Choroid plexus epithelial cell (primary cell): ENCODE results near the gene CPSF3.
"Not testable (repeated sequence)": the region's sequence is repeated elsewhere in the genome, so short reads cannot be mapped to it uniquely, and the experiment has no call there.

Experiments
- DNase-seq: peaks from one replicate; pipeline ENCODE4 v3.0.0-alpha.2; 2010; ENCODE audit warnings: low read depth
- H3K4me3 ChIP-seq: 2 replicates; pipeline ENCODE4 v1.5.1; 2011; ENCODE audit warnings: low read depth, mild to moderate bottlenecking, control low read depth, low read length, moderate library complexity
- TF ChIP-seq, protein P1 (sequence below): conservative IDR thresholded peaks from 2 replicates; pipeline ENCODE4 v1.5.1; 2011; ENCODE audit warnings: low read depth, mild to moderate bottlenecking, control low read depth, inconsistent platforms, low read length, moderate library complexity

CPSF3 gene

DNA sequence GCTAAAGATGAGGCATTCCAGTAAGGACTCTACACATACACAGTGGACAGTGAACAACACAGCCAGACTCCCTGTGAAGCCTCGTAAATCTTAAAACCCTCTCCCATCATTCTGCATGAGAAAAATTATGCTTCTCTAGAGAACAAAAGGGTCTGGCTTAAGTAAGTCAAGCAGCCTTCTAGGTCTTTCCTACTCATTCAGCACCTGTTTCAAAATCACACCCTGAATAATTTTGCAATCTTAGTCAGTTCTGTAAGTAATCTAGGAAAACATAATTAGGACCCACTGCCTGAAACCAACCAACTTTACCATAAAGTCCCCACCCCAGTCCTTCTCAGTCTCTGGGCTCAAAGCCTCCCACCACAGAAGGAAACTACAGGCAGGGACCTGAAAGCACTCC lies 70.6 kb downstream of the CPSF3 start:
- DNase-seq = no peak
- TF ChIP-seq, protein P1, sequence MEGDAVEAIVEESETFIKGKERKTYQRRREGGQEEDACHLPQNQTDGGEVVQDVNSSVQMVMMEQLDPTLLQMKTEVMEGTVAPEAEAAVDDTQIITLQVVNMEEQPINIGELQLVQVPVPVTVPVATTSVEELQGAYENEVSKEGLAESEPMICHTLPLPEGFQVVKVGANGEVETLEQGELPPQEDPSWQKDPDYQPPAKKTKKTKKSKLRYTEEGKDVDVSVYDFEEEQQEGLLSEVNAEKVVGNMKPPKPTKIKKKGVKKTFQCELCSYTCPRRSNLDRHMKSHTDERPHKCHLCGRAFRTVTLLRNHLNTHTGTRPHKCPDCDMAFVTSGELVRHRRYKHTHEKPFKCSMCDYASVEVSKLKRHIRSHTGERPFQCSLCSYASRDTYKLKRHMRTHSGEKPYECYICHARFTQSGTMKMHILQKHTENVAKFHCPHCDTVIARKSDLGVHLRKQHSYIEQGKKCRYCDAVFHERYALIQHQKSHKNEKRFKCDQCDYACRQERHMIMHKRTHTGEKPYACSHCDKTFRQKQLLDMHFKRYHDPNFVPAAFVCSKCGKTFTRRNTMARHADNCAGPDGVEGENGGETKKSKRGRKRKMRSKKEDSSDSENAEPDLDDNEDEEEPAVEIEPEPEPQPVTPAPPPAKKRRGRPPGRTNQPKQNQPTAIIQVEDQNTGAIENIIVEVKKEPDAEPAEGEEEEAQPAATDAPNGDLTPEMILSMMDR = no peak
- H3K4me3 ChIP-seq = no peak overlapping the region

DNA sequence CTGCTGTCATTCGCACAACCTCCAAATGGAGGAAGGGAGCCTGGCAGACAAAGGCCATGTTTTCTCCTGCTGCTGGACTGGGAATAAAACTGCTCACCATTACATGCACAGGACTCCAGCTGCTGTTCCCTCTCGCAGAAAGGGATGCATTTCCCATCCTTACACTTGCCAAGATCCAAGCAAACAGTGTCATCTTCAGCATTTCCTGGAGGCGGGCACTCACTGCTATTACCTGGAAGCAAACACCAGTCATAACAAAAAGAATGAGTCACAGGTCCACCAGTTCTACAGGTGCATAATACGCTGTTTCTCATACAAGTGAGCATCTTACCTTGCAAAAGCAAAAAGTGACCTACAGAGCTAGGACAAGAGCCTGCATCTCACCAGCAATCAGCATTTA lies 73.6 kb downstream of the CPSF3 start:
- TF ChIP-seq, protein P1 = no peak
- DNase-seq = no peak
- no peak overlapping the region for H3K4me3 ChIP-seq

DNA sequence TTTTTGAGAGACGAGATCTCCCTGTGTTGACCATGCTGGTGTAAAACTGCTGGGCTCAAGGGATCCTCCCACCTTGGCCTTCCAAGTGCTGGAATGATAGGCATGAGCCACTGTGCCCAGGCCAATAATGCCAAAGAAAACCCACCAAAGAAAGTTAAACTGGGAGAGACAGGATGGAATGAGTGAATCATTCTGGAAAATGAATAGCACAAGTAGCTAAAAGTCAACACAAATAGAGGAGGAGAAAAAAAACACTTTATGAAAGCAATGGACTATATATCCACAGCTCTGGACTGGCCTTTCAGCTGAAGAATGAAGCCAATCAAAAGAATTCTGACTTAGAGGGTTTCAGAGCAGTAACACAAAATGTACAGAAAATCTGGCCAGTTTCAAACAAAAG lies 74.8 kb downstream of the CPSF3 start:
- H3K4me3 ChIP-seq = no peak overlapping the region
- no peak for DNase-seq
- TF ChIP-seq, protein P1 = no peak

DNA sequence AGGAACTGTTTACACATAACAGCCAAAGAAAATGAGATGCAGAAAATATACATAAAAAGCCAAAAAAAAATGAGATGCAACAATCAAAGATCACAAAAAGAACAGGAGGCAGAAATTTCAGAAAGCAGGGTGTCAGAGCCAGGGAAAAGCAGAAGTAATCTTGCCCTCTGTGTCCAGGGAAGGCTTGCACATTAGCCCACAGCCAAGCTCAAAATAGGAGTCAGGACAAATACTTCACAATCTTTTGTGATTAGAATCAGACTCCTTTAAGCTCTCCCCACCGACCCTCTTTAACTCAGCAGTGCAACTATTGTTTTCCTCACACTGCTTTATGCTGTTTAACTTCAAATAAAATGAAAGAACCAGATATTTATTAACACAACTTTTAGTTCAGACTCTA lies 85.5 kb downstream of the CPSF3 start:
- no peak overlapping the region for H3K4me3 ChIP-seq
- no peak for DNase-seq
- TF ChIP-seq, protein P1 = no peak

DNA sequence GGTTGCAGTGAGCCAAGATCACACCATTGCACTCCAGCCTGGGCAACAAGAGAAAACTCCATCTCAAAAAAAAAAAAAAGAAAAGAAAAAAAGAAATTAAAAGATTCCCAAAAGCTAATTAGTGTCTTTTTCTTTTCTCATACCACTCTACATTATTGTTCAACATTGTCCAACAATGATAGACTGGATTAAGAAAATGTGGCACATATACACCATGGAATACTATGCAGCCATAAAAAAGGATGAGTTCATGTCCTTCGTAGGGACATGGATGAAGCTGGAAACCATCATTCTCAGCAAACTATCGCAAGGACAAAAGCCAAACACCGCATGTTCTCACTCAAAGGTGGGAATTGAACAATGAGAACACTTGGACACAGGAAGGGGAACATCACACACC lies 90.5 kb downstream of the CPSF3 start:
- H3K4me3 ChIP-seq, DNase-seq: not testable (repeated sequence)

DNA sequence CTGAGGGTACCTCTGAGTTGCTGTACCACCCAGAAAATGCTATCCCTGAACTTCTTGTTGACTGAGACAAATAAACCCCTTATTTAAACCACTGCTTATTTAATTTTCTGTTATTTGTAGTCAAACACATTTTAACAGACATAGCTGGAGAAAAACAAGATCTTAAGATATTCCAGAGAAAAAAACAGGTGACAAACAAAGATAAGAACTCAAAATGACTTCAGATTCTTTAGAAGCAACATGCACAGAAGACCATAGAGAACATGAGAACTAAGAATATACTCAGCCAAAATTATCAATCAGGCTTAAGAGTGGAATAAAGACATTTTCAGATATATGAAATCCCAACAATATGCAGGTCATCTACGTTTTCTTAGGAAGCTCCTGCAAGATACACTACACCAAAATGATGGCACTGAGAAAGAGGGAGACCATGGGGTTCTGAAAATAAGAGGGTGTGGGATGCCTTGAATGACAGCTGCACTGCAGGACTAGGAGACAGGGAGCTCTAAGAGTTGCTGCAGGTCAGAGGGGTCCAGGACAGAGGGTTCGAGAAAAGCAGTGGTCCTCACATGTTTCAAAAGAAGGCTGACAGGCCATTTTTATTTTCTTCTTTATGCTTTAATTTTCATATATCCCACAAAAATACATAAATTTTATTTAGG lies 93.8 kb downstream of the CPSF3 start:
- no peak overlapping the region for H3K4me3 ChIP-seq
- TF ChIP-seq, protein P1 = no peak
- DNase-seq = no peak

DNA sequence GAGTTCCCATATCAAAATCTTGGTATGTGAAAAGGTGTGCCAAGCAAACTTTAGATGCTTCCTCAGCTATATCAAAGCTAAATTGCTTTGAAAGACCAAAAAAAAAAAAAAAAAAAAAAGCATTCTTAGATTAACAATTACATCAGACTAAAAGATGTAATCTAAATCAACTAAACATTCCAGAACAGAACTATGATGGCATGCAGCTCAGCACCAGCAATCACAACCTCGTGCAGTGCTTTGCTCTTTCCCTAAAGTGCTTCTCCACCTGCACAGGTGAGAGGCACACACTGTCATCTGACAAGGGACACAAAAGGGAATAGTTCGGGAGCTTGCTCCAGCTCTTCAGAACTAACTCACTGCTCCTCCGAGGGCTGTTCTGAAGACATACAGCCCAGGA lies 94.7 kb downstream of the CPSF3 start:
- no peak overlapping the region for H3K4me3 ChIP-seq
- TF ChIP-seq, protein P1 = no peak
- no peak for DNase-seq
